ENCODE data around the gene ASPN. TPM values are rescaled to one million over a fixed set of nuclear protein-coding genes. Genes with fewer than 3 reads are reported as not detected.
A peak's percentile ranks its signal among the peaks of the same experiment; 100 is the strongest.
"Not testable (repeated sequence)": the region's sequence is repeated elsewhere in the genome, so short reads cannot be mapped to it uniquely, and the experiment has no call there.

The ASPN gene
- total RNA-seq, 1 donor from 2014 or later, result 132 TPM

DNA sequence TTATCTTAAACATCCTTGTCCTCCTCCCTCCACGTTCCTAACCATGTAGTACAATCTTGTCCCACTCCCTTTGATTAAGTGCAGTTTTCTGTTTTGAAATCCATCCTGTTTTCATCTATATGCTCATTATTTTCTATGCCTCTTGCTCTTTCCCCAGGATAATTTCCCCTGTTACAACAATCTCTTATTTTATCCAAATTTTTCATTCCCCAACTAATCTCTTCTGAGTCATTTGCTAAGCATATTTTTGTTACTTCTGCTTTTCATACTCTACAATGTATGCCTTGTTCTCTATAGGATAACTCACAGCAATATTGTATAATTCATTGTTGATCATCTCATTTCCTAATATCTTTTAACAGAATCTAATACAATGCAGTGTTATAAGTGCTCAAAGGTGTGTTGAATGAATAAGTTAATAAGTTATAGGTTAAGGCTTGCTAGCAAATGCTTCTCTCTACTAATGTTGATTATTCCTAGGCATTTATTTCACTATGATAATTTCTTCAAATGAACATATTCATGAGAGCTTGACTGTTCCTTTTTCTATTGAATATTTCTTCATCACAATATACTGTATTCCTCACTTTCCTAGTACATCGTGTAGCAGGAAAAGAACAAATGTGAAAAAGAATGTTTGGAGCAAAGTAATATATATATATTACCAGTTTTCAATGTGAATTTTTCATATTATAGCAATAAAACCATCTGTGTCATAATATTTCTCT, 59.5 kb downstream of the ASPN start:
- no peak for DNase-seq (ENCODE audit: low spot score)

DNA sequence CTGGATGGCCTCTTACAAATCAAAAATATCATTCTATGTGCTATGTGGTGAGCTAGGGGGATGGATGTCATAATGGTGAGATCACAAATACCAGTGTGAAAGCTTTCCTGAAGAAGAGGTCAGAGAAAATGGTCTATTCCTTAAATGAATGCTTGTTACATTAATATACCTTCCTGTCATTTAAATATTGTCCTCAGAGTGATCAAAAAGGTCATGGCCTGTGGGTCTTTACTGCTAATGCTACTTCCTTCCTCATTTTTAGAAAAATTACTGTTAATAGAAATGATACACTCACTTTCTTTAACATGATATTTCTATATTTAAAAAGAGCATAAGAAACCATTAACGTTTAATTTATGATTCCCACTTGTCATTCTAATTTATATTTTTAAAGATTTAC, 67.7 kb downstream of the ASPN start:
- no peak for DNase-seq (ENCODE audit: low spot score)

DNA sequence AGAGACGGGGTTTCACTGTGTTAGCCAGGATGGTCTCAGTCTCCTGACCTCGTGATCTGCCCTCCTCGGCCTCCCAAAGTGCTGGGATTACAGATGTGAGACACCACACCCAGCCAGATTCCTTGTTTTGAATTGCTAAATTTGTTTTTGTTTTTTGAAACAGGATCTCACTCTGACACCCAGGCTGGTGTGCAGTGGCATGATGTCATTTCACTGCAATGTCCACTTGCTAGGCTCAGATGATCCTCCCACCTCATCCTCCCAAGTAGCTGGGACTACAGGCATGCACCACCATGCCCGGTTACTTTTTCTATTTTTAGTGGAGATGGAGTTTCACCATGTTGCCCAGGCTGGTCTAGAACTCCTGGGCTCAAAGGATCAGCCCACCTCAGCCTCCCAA, 71.1 kb downstream of the ASPN start:
- DNase-seq (ENCODE audit: low spot score), result not testable (repeated sequence)

DNA sequence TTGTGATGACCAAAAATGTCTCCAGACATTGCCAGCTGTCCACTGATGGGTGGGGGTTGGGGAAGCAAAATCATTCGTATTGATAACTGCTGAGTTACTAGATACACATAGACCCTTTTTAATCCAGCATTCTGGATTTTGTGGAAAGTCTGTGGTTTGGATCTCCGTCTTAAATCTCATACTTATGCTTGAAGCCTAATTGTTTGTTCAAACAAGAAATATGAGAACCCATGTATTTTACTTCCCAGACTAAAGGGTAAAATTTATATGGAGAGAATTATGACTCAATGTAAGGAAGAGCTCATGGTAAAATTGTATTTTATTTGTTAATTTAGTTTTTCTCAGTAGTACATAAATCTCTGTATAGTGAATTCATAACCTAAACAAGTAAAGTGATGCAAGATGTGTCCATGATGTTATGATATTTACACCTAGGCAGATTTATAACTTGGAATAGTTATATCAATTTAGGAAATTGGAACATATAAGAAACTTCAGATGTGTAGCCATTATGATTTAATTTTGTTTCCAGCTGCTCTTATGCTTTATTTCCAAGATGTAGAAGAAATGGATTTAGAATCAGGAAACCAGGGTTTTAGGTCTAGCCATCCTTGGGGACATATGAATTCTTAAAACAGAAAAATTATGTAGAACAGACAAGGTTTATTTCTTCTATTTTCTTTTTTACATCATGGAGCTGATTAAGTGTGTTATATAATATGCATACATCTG, 73.4 kb downstream of the ASPN start:
- DNase-seq (ENCODE audit: low spot score), result no peak

DNA sequence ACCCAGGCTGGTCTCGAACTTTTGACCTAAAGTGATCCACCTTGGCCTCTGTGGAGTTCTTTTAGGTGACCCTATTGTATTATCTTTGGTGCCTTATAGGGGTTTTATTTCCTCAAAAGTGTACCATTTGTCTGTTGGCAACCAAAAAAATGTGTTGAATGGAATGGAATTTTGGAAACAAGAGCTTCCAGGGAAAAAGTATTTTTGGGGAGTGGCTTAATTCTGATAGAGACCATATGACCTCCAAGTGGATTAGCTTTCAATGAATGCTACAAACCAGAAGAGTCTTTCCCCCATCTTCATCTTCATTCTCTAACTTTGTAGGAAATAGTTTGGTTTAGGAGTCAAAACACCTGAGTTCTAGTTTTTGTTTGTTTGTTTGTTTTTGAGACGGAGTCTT, 74.5 kb downstream of the ASPN start:
- no peak for DNase-seq (ENCODE audit: low spot score)

DNA sequence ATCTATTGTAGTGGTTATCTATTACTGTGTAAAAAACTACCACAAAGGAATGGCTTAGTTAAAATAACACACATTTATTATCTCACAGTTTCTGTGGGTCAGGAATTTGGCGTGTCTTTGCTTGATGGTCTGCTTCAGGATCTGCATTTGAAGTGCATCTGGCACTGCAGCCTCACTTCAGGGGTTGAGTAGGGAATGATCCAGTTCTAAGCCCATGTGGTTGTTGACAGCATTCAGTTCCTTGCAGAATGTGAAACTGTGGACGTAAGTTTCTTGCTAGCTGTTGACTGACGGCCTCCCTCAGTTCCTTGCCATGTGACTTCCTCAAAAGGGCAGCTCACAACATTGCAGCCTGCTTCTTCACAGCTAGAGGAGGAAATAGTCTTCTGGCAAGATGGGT, 75.8 kb downstream of the ASPN start:
- peak; percentile 92 for DNase-seq (ENCODE audit: low spot score)

Other genes with a start within 250 kb of the ASPN start
- gene IARS1, start 188.8 kb downstream of the ASPN start, total RNA-seq (ENCODE audit: insufficient read depth, low replicate concordance), result 176 TPM
- gene NOL8, start 157.2 kb downstream of the ASPN start, total RNA-seq (ENCODE audit: insufficient read depth, low replicate concordance), result 49.6 TPM
- gene CENPP, start 156.6 kb downstream of the ASPN start, total RNA-seq (ENCODE audit: insufficient read depth, low replicate concordance), result 8.9 TPM
- gene OGN, start 77.9 kb downstream of the ASPN start, total RNA-seq (ENCODE audit: insufficient read depth, low replicate concordance), result 567 TPM
- 17.1 TPM for gene OMD, start 58.0 kb downstream of the ASPN start, total RNA-seq (ENCODE audit: insufficient read depth, low replicate concordance)
- gene ECM2, start 53.5 kb upstream of the ASPN start, total RNA-seq (ENCODE audit: insufficient read depth, low replicate concordance), result 13.5 TPM
- gene IPPK, start 187.6 kb upstream of the ASPN start, total RNA-seq (ENCODE audit: insufficient read depth, low replicate concordance), result 4.3 TPM